GM18507 (cell line): ENCODE results near the gene TTLL7.
"Not testable (repeated sequence)": the region's sequence is repeated elsewhere in the genome, so short reads cannot be mapped to it uniquely, and the experiment has no call there.

Experiments
- DNase-seq: peaks from one replicate; pipeline ENCODE4 v3.0.0; 2011; ENCODE audit warnings: low read depth; ENCODE audit not compliant: insufficient read length; ENCODE audit errors: extremely low spot score
- FAIRE-seq: peaks from 2 replicates; lab custom pipeline; 2011; peaks lifted over from hg19 to GRCh38; lab: Jason Lieb, UNC

The TTLL7 gene

GRCh38 chr1:83934550-83934949 lies 64.4 kb downstream of the TTLL7 start:
- DNase-seq: no peak
- no peak for FAIRE-seq

GRCh38 chr1:83932693-83933092 lies 66.2 kb downstream of the TTLL7 start:
- DNase-seq: no peak
- no peak for FAIRE-seq

DNA sequence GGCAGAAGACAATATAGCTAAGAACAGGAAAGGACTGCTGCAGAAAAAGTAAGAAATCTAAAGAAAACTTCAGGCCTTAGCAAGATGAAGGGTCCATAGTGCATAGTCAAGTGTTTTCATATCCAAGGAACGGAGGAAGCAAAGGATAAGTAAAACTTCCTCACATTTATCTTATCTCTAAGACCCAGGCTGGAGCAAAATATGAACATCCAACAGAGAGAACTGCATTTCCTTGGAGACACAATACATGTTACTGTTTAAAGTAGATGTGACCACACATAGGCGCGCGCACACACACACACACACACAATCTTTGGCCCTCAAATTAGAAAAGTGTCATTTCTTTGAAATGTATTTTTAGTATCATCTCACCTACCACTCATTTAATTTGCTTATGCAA lies 66.7 kb downstream of the TTLL7 start:
- no peak for FAIRE-seq
- no peak for DNase-seq

GRCh38 chr1:83931658-83932253 lies 67.2 kb downstream of the TTLL7 start:
- FAIRE-seq: peak; percentile 75

DNA sequence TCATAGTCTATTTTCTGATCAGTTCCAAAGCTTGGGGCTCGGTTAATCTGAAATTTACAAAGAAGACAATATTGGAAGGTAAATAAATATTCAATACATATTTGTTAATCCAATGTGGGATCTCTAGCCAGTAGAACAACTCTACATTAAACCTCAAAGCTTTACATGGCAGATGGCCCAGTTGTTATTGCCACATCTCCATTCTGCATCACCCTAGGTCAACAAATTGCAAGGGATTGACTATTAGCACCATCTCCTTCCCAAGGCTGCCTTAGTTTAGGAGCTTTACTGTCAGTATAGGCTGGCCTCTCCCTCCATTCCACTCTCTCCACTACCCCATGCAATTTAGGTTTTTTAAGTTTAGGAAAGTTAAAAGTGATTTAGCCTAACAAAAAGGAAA lies 69.7 kb downstream of the TTLL7 start:
- FAIRE-seq (no peak), DNase-seq (no peak)

More at GRCh38 chr1:83931658-83932253, 67.2 kb downstream of the TTLL7 start:
- DNase-seq: peak; percentile 2

DNA sequence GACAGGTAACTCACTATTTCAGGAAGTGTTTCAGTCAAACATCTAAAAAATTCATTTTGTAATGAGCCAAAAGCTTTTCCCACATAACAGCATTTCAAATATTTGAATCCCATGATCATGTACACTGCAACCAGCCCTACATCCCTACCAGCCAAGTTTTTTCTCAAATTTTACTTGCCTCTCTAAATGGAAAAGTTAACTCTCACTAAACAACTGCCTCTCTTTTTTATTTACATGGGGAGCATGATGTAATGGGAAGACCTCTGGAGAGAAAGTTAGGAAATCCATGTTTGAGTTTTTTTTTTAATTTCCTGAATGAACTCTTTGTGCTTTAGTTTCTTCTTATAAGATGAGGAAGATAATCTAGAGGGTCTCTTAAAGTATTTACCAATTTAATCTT lies 70.5 kb downstream of the TTLL7 start:
- FAIRE-seq: no peak
- no peak for DNase-seq

GRCh38 chr1:83927701-83928100 lies 71.2 kb downstream of the TTLL7 start:
- FAIRE-seq (no peak), DNase-seq (no peak)

DNA sequence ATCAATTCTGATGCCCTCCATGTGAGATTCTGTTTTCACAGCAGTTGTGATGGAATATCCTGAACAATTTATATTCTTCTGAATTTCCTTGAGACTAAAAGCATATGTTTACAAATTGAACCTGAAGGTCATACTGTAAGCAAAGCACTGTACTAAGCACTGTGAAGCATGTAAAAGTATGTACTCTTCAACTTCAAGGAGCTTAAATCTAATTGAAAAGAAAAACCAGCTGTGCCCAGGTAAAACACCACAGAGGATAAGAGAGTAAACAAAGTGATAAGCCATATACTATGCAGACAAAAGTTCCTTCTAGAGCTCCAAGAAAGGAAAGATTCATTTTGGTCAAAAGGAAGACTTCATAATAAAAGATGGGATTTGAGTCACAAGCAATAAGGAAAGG lies 71.9 kb downstream of the TTLL7 start:
- DNase-seq: no peak
- no peak for FAIRE-seq

DNA sequence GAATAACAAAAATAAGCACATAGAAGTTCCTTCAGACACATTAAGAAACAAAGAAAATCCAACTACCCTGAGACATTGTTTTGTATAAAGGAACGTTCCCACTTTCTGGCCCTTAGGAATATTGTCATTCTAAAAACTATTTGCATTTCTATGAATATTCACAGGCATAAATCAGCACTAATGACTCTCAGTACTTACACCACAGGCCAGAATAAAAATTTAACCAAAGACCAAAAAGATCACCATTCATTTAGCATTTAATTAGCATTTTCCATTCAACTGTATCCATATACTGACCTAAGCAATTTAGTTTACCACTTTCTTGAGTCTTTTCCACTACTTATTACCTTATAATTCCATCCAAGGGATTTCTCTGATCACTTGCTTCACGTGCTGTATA lies 75.4 kb downstream of the TTLL7 start:
- FAIRE-seq (no peak), DNase-seq (no peak)

GRCh38 chr1:83922431-83922830 lies 76.5 kb downstream of the TTLL7 start:
- no peak for FAIRE-seq
- no peak for DNase-seq

DNA sequence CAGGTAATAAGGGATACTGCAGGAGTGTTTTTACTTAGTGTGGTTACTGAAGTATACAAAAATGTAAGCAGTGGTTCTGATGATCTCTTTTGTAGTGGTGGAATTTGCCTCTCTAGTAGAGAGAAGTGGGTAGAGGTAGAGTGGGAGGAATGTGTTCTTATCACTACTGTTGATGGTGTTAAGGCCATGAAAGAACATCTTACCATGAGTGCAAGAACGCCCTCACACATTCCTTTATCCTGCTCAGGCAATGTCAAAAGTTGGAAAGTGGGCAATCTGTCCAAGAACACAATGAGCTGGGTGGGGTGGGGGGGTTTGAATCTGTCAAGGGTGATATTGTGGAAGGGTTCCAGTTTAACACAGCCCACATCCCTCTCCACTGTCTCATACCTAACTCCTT lies 78.6 kb downstream of the TTLL7 start:
- DNase-seq (no peak), FAIRE-seq (no peak)

DNA sequence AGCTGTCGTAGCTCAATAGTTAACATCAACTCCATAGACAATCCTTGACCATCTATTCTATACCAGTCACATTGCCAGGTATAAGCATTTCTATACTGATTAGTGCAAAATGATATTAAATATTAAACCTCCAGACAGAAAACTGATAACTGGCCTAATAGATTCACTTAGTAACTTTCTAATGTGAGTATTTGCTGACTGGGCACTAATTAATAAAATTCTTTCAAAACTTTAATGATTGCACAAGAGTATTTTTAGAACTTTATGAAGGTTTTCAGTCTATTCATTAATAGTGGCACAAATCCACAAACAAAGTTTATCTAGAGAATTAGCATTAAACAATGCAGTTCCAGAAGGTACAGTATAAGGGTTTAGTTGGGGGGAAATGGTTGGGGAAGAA lies 79.1 kb downstream of the TTLL7 start:
- FAIRE-seq (no peak), DNase-seq (no peak)

GRCh38 chr1:83918688-83919285 lies 80.1 kb downstream of the TTLL7 start:
- no peak for FAIRE-seq

DNA sequence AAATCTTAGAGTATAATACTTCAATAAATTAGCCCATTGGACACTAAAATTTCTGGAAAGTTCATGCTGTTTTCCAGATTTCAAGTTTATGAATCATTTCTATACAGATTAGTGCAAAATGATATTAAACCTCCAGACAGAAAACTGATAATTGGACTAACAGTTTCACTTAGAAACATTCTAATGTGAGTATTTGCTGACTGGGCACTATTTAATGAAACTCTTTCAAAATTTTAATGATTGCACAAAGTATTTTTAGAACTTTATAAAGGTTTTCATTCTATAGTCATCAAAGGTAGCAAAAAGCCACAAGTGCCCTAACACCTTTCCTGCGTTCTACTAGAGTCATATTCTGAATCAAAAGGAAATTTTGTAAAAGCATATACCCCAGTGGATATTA lies 81.0 kb downstream of the TTLL7 start:
- no peak for FAIRE-seq

More at GRCh38 chr1:83918688-83919285, 80.1 kb downstream of the TTLL7 start:
- DNase-seq: no peak

DNA sequence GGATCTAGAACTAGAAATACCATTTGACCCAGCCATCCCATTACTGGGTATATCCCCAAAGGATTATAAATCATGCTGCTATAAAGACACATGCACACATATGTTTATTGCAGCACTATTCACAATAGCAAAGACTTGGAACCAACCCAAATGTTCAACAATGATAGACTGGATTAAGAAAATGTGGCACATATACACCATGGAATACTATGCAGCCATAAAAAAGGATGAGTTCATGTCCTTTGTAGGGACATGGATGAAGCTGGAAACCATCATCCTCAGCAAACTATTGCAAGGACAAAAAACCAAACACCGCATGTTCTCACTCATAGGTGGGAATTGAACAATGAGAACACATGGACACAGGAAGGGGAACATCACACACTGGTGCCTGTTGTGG lies 82.8 kb downstream of the TTLL7 start:
- FAIRE-seq: not testable (repeated sequence)

More for the DNA sequence above, 81.0 kb downstream of the TTLL7 start:
- DNase-seq: no peak

GRCh38 chr1:83912876-83913275 lies 86.1 kb downstream of the TTLL7 start:
- FAIRE-seq (no peak), DNase-seq (no peak)

More for the DNA sequence above, 82.8 kb downstream of the TTLL7 start:
- not testable (repeated sequence) for DNase-seq

DNA sequence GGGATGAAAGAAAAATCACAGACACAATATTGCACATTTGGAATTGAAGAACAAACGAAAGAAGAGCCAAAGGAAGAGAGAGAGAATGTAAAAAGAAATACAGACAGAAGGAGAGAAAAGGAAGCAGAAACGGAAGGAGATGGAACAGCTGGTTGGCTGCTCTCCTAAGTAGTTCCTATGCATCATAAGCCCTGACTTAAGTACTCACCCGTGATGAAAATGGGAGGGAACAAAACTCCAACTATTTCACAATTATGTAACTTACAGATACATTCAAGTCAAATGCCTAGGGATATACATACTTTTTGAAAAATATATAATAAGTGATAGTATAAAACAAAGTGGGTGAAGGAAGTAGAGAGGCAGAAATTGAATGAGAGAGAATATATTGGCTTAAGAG lies 88.5 kb downstream of the TTLL7 start:
- no peak for FAIRE-seq
- no peak for DNase-seq

DNA sequence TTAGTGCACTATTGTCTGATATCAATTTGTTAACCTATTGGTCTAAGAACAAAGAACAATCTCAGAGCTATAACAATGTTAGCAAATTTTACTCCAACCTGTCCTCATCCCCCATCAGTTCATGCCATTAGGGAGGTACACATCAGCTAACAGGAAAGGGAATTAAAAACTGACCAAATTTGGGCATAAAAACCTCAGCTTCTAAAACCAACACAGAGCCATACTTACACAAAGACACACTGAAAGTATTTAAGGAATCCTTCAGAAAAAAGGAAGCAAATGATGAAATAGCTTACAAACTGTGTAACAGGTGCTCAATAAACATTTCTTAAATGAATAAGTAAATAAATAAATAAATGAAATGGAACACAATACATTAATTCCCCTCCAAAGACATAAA lies 89.2 kb downstream of the TTLL7 start:
- FAIRE-seq (no peak), DNase-seq (no peak)

GRCh38 chr1:83905315-83905907 lies 93.5 kb downstream of the TTLL7 start:
- no peak for DNase-seq
- no peak for FAIRE-seq

- no peak for DNase-seq
- FAIRE-seq: no peak
Measured at GRCh38 chr1:83901547-83902155, 97.3 kb downstream of the TTLL7 start.

DNA sequence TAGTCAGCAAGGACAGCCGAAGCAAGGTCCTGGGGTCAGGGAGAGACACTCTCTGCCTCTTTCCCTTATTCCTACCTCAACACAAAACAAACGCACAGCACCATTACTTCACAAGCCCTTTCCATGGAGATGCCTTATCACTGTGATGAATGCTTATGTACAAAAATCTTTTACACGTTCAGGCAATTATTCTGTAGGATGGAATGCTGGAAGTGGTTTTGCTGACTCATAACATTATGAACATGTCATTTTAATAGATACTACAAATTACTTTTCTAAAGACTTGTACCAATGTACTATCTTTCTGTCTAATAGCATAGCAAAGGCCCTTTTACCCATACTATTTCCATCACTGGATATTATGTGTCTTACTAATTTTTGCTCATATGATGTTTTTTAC lies 98.4 kb downstream of the TTLL7 start:
- FAIRE-seq (no peak), DNase-seq (no peak)
